Raji (cell line): ENCODE measurements around the gene ZSWIM9.

ENCODE experiments used
- POLR2A ChIP-seq: IDR thresholded peaks from 2 replicates; pipeline ENCODE4 v1.6.1; 2011; ENCODE audit warnings: low read depth, low read length, control low read depth; ENCODE audit not compliant: insufficient read depth

Gene ZSWIM9

DNA sequence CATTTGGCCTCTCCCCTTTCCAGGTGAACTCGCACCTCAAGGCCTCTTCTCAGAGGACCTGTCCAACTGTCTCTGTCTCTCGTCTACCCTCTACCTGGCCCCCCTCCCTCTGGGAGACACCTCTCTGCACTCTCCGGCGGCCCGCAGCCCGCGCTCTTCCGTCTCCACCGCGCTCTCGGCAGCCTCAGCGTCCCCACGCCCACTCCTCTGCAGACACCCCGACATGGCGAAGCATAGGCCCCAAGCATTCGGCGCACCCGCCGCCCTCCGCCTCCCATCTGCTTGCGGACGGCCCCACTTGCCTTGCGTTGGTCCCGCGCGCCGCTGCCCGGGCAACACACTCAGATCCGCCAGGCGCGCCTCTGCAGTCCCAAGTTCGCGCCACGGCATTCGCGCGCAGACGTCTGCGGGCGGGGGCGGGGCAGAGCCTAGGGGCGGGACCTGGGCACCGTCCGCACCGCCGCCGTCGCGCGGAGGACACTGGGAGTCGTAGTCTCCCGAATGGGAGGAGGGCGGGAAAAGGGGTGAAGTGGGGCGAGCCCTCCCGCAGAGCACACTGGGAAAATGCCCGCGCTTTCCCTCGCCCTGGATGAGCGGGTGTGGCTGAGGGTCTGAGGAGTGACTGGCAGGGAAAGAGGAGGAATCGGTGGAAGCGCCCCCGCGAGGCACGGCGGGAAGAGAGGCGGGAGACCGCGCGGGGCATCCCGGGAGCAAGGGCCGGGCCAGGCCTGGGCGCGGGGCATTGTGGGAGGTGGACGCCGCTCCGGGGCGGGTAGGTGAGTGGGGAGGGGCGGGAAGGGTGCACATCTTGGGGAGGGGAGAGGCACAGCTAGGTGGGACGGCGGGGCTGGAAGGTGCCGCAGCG, at the start of gene ZSWIM9, which contains the start of gene LIG1:
ZSWIM9 (plus strand) TSS at position 742 of the 865 bp plus-strand sequence. CDS start 1,123 bp downstream, outside the sequence.
LIG1 (minus strand) TSS at position 406 of the 865 bp plus-strand sequence. CDS start 4,778 bp downstream, outside the sequence.
- TF ChIP-seq POLR2A, result peak; percentile 71

DNA sequence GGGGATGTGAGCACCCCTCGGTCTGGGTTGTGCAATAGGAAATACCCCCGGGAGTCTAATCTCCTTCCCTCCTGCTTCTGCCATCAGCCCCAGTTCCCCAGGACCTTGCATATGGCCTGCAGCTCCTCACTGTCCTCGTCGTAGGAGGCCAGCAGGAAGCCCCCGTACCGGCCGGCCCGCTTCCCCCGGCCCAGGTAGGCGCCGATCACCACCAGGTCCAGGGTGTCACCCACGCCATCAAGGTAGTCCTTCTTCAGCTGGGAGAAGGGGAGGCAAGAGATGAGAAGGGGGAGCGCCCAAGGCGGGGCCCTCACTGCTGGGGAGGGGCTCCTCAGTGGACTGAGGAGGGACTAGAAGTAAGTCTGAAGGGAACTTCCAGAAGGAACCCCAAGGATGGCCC, 49.4 kb upstream of the ZSWIM9 start:
- TF ChIP-seq POLR2A, result no peak

DNA sequence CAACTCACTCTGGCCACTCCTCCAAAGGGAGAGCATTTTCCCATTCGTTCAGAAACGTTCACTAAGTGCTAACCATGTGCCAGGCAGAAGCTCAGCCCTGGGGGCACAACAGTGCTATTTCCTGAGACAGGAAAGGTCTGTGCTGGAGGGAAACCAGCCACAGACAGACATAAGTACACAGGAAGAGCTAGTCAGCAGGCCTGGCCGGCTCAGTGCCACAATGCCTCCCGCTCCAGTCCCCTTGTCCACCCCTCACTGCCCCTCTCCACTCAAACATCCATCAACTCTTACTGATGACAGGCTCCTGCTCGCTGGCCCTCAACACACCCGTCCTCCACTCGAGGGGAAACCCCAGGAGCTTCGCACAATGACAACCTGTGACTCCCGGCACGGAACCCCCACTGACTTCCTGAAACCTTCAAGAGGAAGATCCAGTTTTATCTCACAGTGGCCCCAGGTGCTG, 48.5 kb upstream of the ZSWIM9 start:
- no peak for TF ChIP-seq POLR2A

DNA sequence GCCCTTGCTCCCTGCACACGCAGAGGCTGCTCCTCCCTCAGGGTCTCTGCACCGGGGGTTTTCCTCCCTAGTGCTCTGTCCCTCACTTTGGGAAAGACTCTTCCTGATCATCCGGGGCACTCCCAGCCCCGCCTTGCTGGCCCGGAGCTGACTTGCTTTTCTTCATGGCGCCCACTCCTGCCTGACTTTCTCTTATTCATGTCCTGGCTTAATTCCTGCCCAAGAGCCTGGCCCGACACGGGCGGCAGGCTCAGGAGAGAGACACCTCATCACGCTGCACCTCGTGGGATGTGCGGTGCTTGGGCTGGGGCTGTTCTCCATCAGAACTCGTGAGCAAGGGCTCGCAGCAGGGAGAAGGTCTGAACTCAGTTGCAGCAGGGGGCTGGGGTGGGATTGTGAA, 48.1 kb upstream of the ZSWIM9 start:
- no peak for TF ChIP-seq POLR2A

DNA sequence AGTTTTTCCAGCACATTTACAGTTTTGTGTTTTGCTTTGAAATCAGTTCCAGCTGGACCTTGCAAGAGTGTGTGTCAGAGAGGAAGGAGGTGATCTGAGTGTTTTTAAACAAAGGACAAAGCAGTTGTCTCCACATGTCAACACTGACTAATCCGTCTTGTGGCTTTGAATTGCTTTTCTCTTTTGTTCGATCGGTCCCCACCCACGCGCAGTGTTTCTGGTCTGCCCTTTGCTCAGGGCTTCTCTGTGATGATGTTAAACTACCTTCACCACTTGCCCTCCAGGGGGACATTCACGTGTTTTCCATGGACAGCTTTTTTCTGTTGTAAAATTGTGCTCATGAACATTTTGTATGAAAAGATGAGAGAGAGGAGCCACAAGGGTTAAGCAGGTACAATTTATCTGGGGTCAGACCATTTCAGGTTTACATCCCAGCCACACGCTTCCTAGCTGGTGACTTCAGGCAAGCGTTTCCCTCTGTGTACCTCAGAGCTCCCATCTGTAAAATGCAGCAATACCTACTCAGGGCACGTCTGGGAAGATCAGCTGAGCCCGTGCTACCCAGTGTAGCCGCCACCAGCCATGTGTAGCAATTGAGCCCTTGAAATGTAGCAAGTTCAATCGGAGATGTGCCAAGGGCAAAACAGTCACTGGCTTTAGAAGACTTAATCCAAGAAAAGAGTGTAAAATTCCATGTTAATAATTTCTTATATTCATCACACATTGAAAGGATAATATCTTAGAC, 46.4 kb upstream of the ZSWIM9 start:
- no peak for TF ChIP-seq POLR2A

DNA sequence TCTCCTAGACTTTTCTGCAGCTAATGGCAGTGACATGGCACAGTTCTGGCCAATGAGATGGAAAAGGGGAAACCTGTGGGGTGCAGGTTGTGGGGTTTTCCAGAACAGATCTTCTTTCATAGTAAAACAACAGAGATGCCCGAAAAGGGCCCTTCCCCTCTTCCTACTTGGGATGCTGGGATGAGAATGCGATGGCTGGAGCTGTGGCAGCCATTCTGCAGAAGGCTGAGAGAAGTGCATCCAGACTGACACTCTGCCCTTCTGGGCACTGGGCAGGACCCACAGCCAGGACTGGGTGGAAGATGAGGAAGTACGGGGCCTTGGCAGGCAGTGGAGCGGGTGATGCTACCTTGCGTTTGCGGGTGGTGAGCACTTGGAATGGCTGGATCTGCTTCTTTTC, 42.9 kb upstream of the ZSWIM9 start:
- TF ChIP-seq POLR2A, result no peak

DNA sequence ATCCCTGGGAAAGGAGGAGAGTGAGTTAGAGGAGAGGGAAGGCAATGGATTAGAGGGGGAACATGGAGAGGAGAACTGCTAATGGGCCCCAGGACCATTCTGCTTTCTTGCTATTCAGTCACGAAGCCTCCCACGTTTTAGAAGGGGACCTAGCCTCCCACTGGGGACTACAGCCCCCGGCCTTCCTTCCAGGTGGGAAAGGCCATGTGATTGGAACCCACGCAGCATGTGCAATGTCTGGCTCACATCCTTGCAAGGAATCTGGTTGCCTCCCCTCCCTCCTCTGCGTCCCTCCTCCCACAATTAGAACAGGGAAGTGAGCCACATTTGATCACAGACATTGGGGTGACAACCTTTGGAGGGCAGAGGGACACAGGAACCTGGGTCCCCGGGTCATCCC, 37.4 kb upstream of the ZSWIM9 start:
- TF ChIP-seq POLR2A, result no peak

DNA sequence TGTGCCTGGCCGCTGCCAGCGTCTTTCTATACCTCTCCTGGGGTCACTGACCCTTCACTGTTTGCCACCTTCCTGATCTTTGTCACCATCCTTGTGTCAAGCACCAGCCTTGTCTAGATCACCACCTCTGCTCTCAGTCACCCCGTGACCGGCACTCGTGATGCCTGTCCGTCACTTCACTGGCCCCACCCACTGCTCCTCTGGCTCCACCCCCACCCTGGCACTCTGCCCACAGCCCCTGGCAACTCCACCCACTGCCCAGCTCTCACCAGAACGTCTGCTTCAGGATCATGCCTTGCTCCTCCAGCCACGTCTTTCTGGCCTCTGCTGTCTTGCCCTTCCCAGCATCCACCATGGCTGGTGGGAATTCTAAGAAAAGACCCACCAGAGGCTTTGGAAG, 35.1 kb upstream of the ZSWIM9 start:
- TF ChIP-seq POLR2A, result no peak

DNA sequence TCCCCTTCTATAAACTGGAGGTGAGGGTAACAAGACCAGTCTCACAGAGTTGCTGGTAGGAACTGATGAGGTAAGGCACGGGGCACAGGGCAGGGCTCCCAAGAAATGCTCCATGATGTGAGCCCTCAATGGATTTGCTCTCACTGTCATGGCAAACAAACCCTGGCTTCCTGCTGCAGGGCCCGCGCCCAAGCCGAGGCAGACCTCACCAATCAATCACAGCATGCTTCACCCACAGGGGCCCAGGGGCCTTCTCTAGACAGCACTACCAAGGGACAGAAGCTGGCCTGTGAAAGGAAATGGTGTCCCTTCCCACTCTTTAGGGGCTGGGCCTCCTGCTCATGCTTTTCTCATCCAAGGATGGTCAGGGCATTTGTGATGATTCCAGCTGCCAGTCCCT, 33.9 kb upstream of the ZSWIM9 start:
- TF ChIP-seq POLR2A, result no peak

DNA sequence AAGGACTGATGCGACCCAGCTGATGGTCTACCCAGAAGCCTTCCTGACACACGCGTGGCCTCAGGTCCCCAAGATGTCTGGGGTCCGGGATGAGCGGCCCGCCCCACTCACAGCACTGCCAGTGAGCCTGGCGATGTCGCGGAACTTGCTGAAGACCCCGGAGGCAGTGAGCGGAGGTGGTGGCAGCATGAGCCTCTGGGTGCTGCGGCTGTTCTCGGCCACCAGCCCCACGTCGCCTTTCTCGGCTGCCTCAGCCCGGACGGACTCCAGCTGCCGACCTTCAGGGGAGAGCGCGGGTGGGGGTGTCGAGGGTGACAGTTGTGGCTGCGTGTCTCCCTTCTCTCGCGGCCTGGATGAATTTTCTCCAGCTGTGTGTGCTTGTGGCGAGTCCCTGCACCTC, 33.1 kb upstream of the ZSWIM9 start:
- no peak for TF ChIP-seq POLR2A

DNA sequence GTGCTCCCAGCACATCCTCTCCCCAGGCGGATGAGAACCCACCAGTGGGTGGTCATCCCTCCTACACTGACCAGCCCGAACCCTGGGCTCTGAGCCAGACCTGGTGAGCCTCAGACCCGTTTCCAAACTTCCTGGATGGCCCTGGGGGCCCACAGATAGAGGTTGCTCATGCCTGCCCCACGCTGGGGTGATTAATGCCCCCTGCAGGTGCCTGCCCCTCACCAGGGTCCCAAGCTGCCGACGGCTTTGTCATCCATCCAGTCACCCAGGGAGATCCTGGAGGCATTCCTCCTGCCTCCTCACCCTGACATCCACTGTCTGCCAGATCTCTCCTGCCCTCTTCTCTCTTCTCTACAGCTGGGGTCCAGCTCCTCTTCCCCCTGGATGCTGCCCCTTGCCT, 31.4 kb upstream of the ZSWIM9 start:
- no peak for TF ChIP-seq POLR2A

DNA sequence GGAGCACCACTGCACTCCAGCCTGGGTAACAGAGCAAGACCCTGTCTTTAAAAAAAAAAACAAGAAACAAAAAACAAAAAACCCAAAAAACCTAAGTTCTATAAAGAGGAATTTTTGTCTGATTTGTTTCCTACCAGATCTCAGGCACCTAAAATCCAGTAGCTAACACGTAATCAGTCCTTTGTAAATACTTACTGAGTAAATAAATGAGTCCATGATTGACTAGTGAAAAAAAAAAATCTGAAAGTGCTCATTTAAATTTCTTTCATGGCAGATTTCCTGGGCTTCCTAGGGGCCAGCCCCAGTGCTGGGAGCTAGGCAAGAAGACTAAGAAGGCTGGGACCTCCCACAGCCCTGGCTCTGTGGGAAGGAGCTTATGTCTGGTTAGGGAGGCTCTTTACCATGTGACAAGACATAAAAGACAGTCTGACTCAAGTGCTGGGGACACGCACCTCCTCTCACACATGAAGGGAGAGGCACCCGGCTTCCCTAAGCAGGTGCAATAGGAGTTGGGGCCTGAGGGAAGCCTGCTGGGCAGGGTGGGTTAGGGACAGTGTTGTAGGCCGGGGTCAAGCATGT, 22.8 kb upstream of the ZSWIM9 start:
- TF ChIP-seq POLR2A, result no peak

DNA sequence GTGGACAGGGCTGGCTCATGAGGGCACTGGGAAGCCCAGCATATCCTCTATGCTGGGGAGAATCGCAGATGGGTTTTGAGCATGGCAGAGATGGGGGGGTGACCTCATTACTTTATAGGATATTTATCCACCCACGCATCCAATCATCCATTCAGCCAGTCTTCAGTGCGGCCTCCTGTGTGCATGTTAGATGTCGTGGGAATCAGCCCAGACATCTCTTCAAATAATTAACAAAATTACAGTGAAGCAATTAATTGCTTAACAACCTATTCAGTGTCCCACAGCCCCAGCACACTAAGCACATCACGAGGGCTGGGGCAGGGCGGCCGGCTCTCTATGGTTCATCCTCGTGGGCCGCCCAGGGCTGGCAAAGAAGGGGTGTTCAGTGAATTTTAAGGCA, 21.9 kb upstream of the ZSWIM9 start:
- no peak for TF ChIP-seq POLR2A

DNA sequence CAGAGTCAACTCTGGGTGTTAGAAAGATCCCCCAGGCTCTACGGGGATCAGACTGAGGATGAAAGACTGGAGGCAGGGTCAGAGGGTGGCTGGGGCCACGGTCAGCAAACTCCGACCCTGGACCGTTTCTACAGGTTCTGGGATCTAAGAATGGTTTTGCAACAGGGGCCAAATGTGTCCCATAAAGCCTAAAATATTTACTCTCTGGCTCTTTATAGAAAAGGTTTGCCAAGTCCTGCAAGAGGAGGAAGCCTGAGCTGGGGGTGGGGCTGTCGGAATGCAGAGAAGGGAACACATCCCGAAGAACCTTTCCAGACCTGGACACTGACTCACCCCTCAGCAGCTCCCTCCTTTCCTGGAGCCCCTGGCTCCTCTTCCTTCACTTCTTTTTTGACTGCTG, 21.1 kb upstream of the ZSWIM9 start:
- TF ChIP-seq POLR2A, result no peak

DNA sequence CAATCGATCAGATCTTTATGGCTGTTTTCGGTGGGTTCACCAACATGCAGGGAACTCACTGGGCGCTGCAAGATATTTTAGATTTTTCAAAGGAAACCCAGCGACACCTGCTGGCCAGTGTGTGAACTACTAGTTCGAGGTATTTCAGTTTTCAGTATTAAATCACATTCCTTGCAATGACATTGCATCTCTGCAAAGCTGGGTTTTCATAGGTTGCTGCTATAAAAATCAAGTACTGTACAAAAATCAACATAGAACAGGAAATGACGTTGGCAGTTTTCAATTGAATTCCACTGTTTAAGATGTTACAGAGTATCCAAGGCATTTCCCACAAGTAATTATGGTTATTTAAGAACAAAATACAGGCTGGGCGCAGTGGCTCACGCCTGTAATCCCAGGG, 17.9 kb upstream of the ZSWIM9 start:
- no peak for TF ChIP-seq POLR2A

DNA sequence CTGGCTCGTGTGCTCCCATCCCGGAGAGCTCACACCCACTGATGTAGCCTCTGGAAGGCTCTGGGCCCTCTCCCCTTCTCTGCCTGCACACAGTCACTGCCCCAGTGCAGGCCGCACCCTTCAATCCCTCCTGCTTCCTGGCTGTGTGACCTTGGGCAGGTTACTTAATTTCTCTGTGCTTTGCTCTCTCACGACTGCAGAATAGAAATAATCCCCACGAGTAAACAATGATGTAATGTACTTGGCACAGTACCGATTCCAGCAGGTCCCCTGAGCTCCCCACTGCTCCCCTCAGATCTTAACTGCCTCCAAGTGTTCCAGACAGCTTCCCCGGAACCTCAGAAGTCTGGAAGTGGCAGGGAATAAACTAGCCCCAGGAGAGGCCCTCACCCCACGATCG, 16.5 kb upstream of the ZSWIM9 start:
- TF ChIP-seq POLR2A, result no peak
